Choroid plexus epithelial cell (primary cell): ENCODE measurements around the gene HSPA12B.

Experiments used
- DNase-seq: peaks from one replicate; pipeline ENCODE4 v3.0.0-alpha.2; 2010; ENCODE audit warnings: low read depth
- H3K4me3 ChIP-seq: 2 replicates; pipeline ENCODE4 v1.5.1; 2011; ENCODE audit warnings: low read depth, mild to moderate bottlenecking, control low read depth, low read length, moderate library complexity
- CTCF ChIP-seq: conservative IDR thresholded peaks from 2 replicates; pipeline ENCODE4 v1.5.1; 2011; ENCODE audit warnings: low read depth, mild to moderate bottlenecking, control low read depth, inconsistent platforms, low read length, moderate library complexity

Gene HSPA12B

DNA sequence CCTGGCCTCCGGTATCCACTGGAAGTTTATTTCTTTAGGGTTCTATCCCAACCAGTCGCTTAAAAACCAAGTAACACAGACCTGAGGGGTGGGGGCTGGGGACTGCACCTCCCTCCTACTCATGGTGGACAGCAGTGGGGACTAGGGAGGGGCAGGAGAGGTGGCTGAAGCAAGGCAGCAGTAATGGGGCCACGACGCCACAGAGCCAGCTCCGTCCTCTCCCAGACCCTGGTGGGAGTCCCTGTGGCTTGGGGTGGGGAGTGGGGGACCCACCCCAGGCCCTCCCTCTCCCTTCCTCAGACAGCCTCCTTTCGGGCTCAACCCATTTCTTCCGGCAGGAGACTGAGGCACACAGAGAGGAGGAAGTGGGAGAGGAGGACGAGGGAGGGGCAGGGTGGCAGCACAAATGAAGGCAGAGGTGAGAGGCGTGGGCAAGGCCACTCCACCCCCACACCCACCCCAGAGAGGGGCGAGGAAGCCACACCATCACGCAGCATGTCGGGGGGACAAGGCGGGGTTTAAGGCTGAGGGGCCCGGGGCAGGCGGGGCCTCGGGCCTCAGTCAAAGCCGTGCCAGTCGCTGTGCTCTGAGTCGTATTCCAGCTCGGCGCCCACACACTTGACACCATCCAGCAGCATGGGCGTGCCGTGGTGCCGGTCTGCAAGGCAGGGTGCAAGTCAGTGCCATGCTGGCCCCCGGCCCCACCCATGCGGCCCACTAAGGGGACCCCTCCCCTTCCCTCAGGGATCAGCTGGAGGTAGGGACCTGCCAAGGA, 21.2 kb downstream of the HSPA12B start:
- TF ChIP-seq CTCF = no peak
- no peak overlapping the region for H3K4me3 ChIP-seq

GRCh38 chr20:3754276-3754630, 21.8 kb downstream of the HSPA12B start:
- H3K4me3 ChIP-seq = no peak overlapping the region
- TF ChIP-seq CTCF = no peak
- no peak for DNase-seq

More for the DNA sequence above, 21.2 kb downstream of the HSPA12B start:
- DNase-seq = no peak

- TF ChIP-seq CTCF = no peak
- no peak for DNase-seq
- no peak overlapping the region for H3K4me3 ChIP-seq
Measured at GRCh38 chr20:3755269-3755668, 22.8 kb downstream of the HSPA12B start.

- no peak overlapping the region for H3K4me3 ChIP-seq
- DNase-seq = no peak
- no peak for TF ChIP-seq CTCF
Measured at GRCh38 chr20:3755814-3756480, 23.5 kb downstream of the HSPA12B start.

DNA sequence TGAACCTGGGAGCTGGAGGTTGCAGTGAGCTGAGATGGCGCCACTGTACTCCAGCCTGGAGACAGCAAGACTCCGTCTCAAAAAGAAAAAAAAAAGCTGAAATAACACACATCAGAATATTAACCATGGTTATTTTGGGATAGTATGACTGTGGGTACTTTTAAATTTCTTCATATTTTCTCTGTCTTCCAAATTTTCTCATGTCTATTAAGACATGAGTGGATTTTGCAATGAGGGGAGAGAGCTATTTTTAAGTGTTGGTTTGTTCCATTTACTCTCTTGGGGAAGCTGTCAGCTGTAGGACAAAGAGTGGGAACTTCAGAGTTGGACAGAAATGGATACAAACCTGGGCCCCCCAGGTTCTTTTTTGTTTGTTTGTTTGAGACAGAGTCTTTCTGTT, 24.8 kb downstream of the HSPA12B start:
- no peak for DNase-seq
- no peak overlapping the region for H3K4me3 ChIP-seq
- TF ChIP-seq CTCF = no peak

DNA sequence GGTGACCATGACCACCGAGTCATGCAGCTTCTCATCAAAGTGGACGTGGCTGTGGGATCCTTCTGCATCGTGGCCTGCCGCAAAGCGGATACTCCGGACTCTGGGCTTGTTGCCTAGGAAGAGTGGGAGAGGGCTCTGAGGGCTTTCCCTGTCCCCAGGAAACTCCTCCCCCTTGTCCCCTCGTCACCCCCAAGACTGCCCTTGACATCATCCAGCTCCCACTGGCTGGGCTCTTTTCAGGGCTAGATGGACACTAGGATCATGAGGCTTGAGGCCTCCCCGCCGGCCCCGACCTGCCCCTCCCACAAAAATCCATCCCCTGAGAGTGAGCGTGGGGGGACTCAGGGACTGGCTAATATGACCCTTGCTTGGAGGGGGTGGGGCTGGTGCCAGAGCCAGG, 26.1 kb downstream of the HSPA12B start:
- no peak for DNase-seq

More for the DNA sequence above, 26.1 kb downstream of the HSPA12B start:
- no peak for TF ChIP-seq CTCF
- H3K4me3 ChIP-seq = no peak overlapping the region
